Measurements from ENCODE around the gene TGIF2LY. TPM values are rescaled to one million over a fixed set of nuclear protein-coding genes. Genes with fewer than 3 reads are reported as not detected.
"Not testable (repeated sequence)": the region's sequence is repeated elsewhere in the genome, so short reads cannot be mapped to it uniquely, and the experiment has no call there.

The TGIF2LY gene
- total RNA-seq = not detected in 2 replicates
- long read RNA-seq = 0 reads

DNA sequence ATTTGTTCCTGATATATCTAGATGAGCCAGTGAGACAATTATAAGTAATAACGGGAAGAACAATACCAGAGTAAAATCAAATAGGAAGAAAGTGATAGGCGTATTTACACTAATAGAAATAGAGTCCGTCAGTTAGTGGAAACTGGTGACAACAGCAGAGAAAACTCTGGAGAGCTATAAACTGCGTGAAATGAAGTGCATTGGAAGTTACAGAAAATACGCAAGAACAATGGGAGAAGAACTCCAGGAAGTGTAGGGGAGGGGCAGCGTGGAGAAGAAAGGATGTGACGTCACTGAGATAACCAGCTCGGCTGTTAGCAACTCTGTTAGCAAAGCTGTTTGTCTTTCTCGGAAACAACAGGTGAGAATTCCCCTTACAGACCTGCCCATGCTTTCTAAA lies at the start of gene TGIF2LY:
TSS of gene TGIF2LY (plus strand) at position 301 of the 400 bp plus-strand sequence. CDS start 178 bp downstream, outside the sequence.
- not testable (repeated sequence) for H3K4me1 Mint-ChIP-seq (ENCODE audit: unreplicated experiment); H3K27ac Mint-ChIP-seq (ENCODE audit: unreplicated experiment); DNase-seq (ENCODE audit: extremely low spot score, unreplicated experiment); H3K4me3 Mint-ChIP-seq (ENCODE audit: unreplicated experiment); H3K36me3 Mint-ChIP-seq (ENCODE audit: unreplicated experiment); H3K9me3 Mint-ChIP-seq (ENCODE audit: unreplicated experiment); H3K27me3 Mint-ChIP-seq (ENCODE audit: unreplicated experiment)
